Measurements from ENCODE around the gene CDH19.

DNA sequence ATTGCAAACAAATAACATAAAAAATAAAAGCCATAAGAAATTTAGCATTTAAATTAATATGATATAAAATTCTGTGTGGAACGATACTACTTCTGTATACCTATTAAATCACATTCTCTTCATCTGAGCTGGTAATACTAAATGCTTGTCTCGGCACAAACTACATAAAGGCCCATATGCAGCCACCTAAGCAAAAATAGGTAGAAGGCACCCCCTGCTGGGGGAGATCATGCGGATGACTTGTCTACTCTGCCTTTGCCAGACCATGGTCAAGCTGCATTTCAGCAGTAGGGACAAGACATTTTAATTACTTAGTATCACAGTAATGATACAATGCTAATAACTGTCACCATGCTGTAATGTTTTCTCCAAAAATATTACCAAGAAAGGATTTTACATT is 108.0 kb downstream of the CDH19 start:
- TF ChIP-seq, protein P1, sequence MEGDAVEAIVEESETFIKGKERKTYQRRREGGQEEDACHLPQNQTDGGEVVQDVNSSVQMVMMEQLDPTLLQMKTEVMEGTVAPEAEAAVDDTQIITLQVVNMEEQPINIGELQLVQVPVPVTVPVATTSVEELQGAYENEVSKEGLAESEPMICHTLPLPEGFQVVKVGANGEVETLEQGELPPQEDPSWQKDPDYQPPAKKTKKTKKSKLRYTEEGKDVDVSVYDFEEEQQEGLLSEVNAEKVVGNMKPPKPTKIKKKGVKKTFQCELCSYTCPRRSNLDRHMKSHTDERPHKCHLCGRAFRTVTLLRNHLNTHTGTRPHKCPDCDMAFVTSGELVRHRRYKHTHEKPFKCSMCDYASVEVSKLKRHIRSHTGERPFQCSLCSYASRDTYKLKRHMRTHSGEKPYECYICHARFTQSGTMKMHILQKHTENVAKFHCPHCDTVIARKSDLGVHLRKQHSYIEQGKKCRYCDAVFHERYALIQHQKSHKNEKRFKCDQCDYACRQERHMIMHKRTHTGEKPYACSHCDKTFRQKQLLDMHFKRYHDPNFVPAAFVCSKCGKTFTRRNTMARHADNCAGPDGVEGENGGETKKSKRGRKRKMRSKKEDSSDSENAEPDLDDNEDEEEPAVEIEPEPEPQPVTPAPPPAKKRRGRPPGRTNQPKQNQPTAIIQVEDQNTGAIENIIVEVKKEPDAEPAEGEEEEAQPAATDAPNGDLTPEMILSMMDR (IDR thresholded peaks at IDR 0.05) = peak; percentile 77
- no peak for TF ChIP-seq ZFX (IDR thresholded peaks at IDR 0.05; ENCODE audit: borderline replicate concordance)
